K562 (cell line): ENCODE data around the gene TSEN34. TPM values are rescaled to one million over a fixed set of nuclear protein-coding genes. Genes with fewer than 3 reads are reported as not detected.

Experiments
- ATAC-seq: fragments of 200-7000 bp; cut with Tn5 transposase; 3 replicates; pipeline ENCODE4 v1.9.1; 2020; ENCODE audit warnings: moderate library complexity
- BruUV-seq: library from RNA; stranded (reverse); fragments of 400-500 nt; replicated peaks from 2 replicates; lab custom pipeline; 2021; lab: Mats Ljungman, UMichigan
- CTCF ChIA-PET: fragments of 300-600 bp; formaldehyde crosslinking; extraction: SDS; loops from one replicate; lab custom pipeline; 2021; ENCODE audit warnings: low intra/inter-chr PET ratio; lab: Yijun Ruan, JAX
- POLR2A ChIA-PET: fragments of 300-600, 350-650 bp; sonication (Branson Sonifier 250); formaldehyde crosslinking; extraction: SDS; loops from one replicate; lab custom pipeline; 2021; ENCODE audit warnings: antibody characterized with exemption, inconsistent platforms; lab: Yijun Ruan, JAX
- DNase-seq, 4 experiments: peaks; one replicate each; pipeline versions ENCODE4 v3.0.0 to v3.0.0-alpha.2; 2011 to 2018; ENCODE audit warnings: low spot score in 3 of 4, mixed read lengths in 3 of 4; ENCODE audit errors: extremely low read depth in 1 of 4
- FAIRE-seq: peaks from 2 replicates; lab custom pipeline; 2011; peaks lifted over from hg19 to GRCh38; lab: Jason Lieb, UNC
- H2AFZ ChIP-seq: 2 replicates; pipeline ENCODE4 v1.6.0; 2011; ENCODE audit warnings: low read depth, low read length, control low read depth, inconsistent platforms
- H3K27ac ChIP-seq: fragments of 200-600 bp; 3 replicates; pipeline ENCODE4 v1.8.0; 2011; ENCODE audit warnings: low read depth, mild to moderate bottlenecking, control low read depth, inconsistent platforms, low read length, moderate library complexity, mixed read lengths; ENCODE audit errors: extremely low read depth
- H3K27me3 ChIP-seq, 2 experiments: fragments of 300-600 bp in 1 of 2; 2 replicates in 1 of 2; 3 replicates in 1 of 2; pipeline versions ENCODE4 v1.6.0 to v1.8.0; 2011; ENCODE audit warnings: inconsistent platforms in 2 of 2, low read length in 2 of 2, mild to moderate bottlenecking in 1 of 2, mixed read lengths in 1 of 2, moderate library complexity in 1 of 2; ENCODE audit not compliant: control insufficient read depth in 2 of 2, insufficient read depth in 2 of 2
- H3K36me3 ChIP-seq: fragments of 300-600 bp; 3 replicates; pipeline ENCODE4 v1.8.0; 2011; ENCODE audit warnings: mild to moderate bottlenecking, low read length, inconsistent platforms; ENCODE audit not compliant: control insufficient read depth, insufficient read depth
- H3K4me1 ChIP-seq, 2 experiments: fragments of 200-600 bp in 1 of 2; replicated peaks in 1 of 2; 2 replicates in 1 of 2; 3 replicates in 1 of 2; pipeline versions ENCODE4 v1.5.1 to v1.8.0; 2011; ENCODE audit warnings: inconsistent platforms in 2 of 2, low read length in 2 of 2, mild to moderate bottlenecking in 1 of 2, mixed read lengths in 1 of 2, moderate library complexity in 1 of 2; ENCODE audit not compliant: control insufficient read depth in 2 of 2, insufficient read depth in 2 of 2
- H3K4me2 ChIP-seq: 2 replicates; pipeline ENCODE4 v1.6.1; 2011; ENCODE audit warnings: low read length, control low read depth, inconsistent platforms, mixed read lengths; ENCODE audit not compliant: insufficient read depth
- H3K4me3 ChIP-seq: fragments of 200-600 bp; sonication (generic), shearing (Covaris generic); 2 replicates; pipeline ENCODE4 v1.5.1; 2016; ENCODE audit warnings: control low read depth, inconsistent platforms
- H3K79me2 ChIP-seq: fragments of 200-600 bp; 3 replicates; pipeline ENCODE4 v1.8.0; 2011; ENCODE audit warnings: low read length, inconsistent platforms; ENCODE audit not compliant: control insufficient read depth, insufficient read depth
- H3K9ac ChIP-seq, 2 experiments: 2 replicates each; pipeline versions ENCODE4 v1.6.0 to v1.6.1; 2011; ENCODE audit warnings: low read depth in 2 of 2, low read length in 2 of 2, control low read depth in 1 of 2, inconsistent platforms in 1 of 2, mild to moderate bottlenecking in 1 of 2, mixed read lengths in 1 of 2; ENCODE audit not compliant: insufficient read depth in 1 of 2
- H3K9me1 ChIP-seq: one replicate; pipeline ENCODE4 v1.6.0; 2011; ENCODE audit warnings: inconsistent platforms, mild to moderate bottlenecking, low read length, moderate library complexity; ENCODE audit not compliant: control insufficient read depth, insufficient read depth
- H3K9me3 ChIP-seq: replicated peaks from 2 replicates; pipeline ENCODE4 v1.5.1; 2011; ENCODE audit warnings: low read depth, low read length, inconsistent platforms; ENCODE audit not compliant: control insufficient read depth, insufficient read depth
- H4K20me1 ChIP-seq: replicated peaks from 2 replicates; pipeline ENCODE4 v1.6.1; 2011; ENCODE audit warnings: low read length, inconsistent platforms, mixed read lengths; ENCODE audit not compliant: control insufficient read depth, insufficient read depth
- BCOR ChIP-seq: fragments of 450-650 bp; IDR thresholded peaks from 2 replicates; pipeline ENCODE4 v1.6.1; 2016
- DPF2 ChIP-seq: fragments of 450-650 bp; IDR thresholded peaks from 2 replicates; pipeline ENCODE4 v1.6.1; 2016
- EWSR1 ChIP-seq: fragments of 450-650 bp; IDR thresholded peaks from 2 replicates; pipeline ENCODE4 v1.6.1; 2018; ENCODE audit warnings: borderline replicate concordance, mild to moderate bottlenecking, low read depth, moderate library complexity; ENCODE audit not compliant: partially characterized antibody
- GABPB2 ChIP-seq: fragments of 250-450 bp; sonication (Bioruptor Pico); conservative IDR thresholded peaks from 2 replicates; pipeline ENCODE4 v1.5.1; 2021; ENCODE audit warnings: mild to moderate bottlenecking
- HSF4 ChIP-seq: fragments of 250-450 bp; sonication (Bioruptor Pico); IDR thresholded peaks from 2 replicates; pipeline ENCODE4 v2.1.2; 2022; ENCODE audit warnings: mild to moderate bottlenecking, moderate library complexity, borderline replicate concordance
- KDM2B ChIP-seq: fragments of 250-450 bp; sonication (Bioruptor Pico); IDR thresholded peaks from 2 replicates; pipeline ENCODE4 v1.8.0; 2021; ENCODE audit warnings: mild to moderate bottlenecking, moderate library complexity
- NFE2L1 ChIP-seq: fragments of 450-650 bp; IDR thresholded peaks from 2 replicates; pipeline ENCODE4 v1.6.1; 2016; ENCODE audit warnings: missing genetic modification characterization, low read depth, mild to moderate bottlenecking, missing compliant biosample characterization, moderate library complexity, borderline replicate concordance
- NFIC ChIP-seq: fragments of 450-650 bp; IDR thresholded peaks from 2 replicates; pipeline ENCODE4 v1.6.1; 2017; ENCODE audit warnings: mild to moderate bottlenecking, inconsistent platforms
- NFXL1 ChIP-seq: fragments of 450-650 bp; formaldehyde crosslinking; IDR thresholded peaks from 2 replicates; pipeline ENCODE4 v1.4.0; 2021; ENCODE audit warnings: mild to moderate bottlenecking
- POLR2G ChIP-seq: fragments of 200-400 bp; formaldehyde crosslinking; IDR thresholded peaks from 2 replicates; pipeline ENCODE4 v1.6.1; 2017; ENCODE audit warnings: low read depth, mild to moderate bottlenecking, antibody characterized with exemption, low read length, moderate library complexity
- RUNX1 ChIP-seq: sonication (generic); IDR thresholded peaks from 2 replicates; pipeline ENCODE4 v1.6.1; 2016; ENCODE audit warnings: antibody characterized with exemption, low read depth
- SMARCA5 ChIP-seq: fragments of 450-650 bp; IDR thresholded peaks from 2 replicates; pipeline ENCODE4 v1.6.1; 2016
- TAF15 ChIP-seq: fragments of 200-400 bp; formaldehyde crosslinking; IDR thresholded peaks from 2 replicates; pipeline ENCODE4 v1.6.1; 2017; ENCODE audit warnings: mild to moderate bottlenecking, low read depth, low read length, moderate library complexity
- TBL1XR1 ChIP-seq, 2 experiments: IDR thresholded peaks; 2 replicates each; pipeline ENCODE4 v1.6.1; 2012; ENCODE audit warnings: improper control_type of control experiment in 2 of 2, low read length in 2 of 2, mild to moderate bottlenecking in 1 of 2
- ZNF584 ChIP-seq: fragments of 200-800 bp; sonication (Bioruptor generic); IDR thresholded peaks from 2 replicates; pipeline ENCODE4 v1.6.1; 2016; ENCODE audit warnings: low read depth, mild to moderate bottlenecking, missing genetic modification characterization, missing compliant biosample characterization
- ZNF589 ChIP-seq: fragments of 200-800 bp; sonication (Bioruptor generic); IDR thresholded peaks from 2 replicates; pipeline ENCODE4 v1.6.1; 2016; ENCODE audit warnings: low read depth, missing genetic modification characterization, missing compliant biosample characterization
- ZNF76 ChIP-seq: fragments of 250-450 bp; sonication (Bioruptor Pico); IDR thresholded peaks from 2 replicates; pipeline ENCODE4 v1.4.0; 2020; ENCODE audit warnings: mild to moderate bottlenecking, moderate library complexity, borderline replicate concordance
- WGBS: fragments of 100-300 bp; shearing (Covaris generic); methylation state at CpG from one replicate; pipeline ENCODE4 v1.1.6; 2016; ENCODE audit warnings: low coverage, mixed read lengths; ENCODE audit not compliant: insufficient coverage; ENCODE audit errors: missing lambda C conversion rate; 5-methylcytosine and 5-hydroxymethylcytosine counted together
- in situ Hi-C: fragments of 300-500 bp; cut with MboI; formaldehyde crosslinking; loops from 4 replicates; pipeline ENCODE4 v1.15.0; 2018; ENCODE audit warnings: inconsistent platforms, mixed read lengths
- intact Hi-C: fragments of 100-400 bp; cut with micrococcal nuclease; formaldehyde crosslinking; loops from 2 replicates; pipeline ENCODE4 v1.14.2; 2022
- polyA plus RNA-seq, 8 experiments: library from polyadenylated mRNA; depleted of rRNA in 4 of 8; stranded (reverse) in 5 of 8; unstranded in 3 of 8; fragments of >200 nt; fragmentation: Nextera tagmentation in 2 of 8; fragmentation: Illumina TruSeq in 1 of 8; extraction: Ambion mirVana in 2 of 8; extraction: Trizol in 1 of 8; gene quantifications; 2 replicates each; pipeline versions ENCODE4 v1.2.1 to v1.2.3, GENCODE V29; 2011 to 2014; ENCODE audit warnings: inconsistent platforms in 1 of 8, missing spikeins in 1 of 8
- total RNA-seq, 7 experiments: library from RNA; depleted of rRNA in 6 of 7; stranded (reverse); fragments of >200 nt in 6 of 7; fragmentation: Illumina TruSeq in 2 of 7; extraction: Trizol in 2 of 7; gene quantifications; 2 replicates each; pipeline versions ENCODE4 v1.2.1 to v1.2.3, GENCODE V29; 2011 to 2021; ENCODE audit warnings: low replicate concordance in 1 of 7
- TF ChIP-seq, protein P1 (sequence below): fragments of 250-450 bp; sonication (Bioruptor Pico); IDR thresholded peaks from 2 replicates; pipeline ENCODE4 v1.4.0; 2020; ENCODE audit warnings: mild to moderate bottlenecking
- TF ChIP-seq, protein P2 (sequence below): fragments of 450-650 bp; formaldehyde crosslinking; IDR thresholded peaks from 2 replicates; pipeline ENCODE4 v1.4.0; 2020; ENCODE audit warnings: mild to moderate bottlenecking, moderate library complexity
- TF ChIP-seq, protein P3 (sequence below): sonication (generic); formaldehyde crosslinking; IDR thresholded peaks from 2 replicates; pipeline ENCODE4 v1.8.0; 2022; ENCODE audit warnings: mild to moderate bottlenecking, missing genetic modification reagents

TSEN34 gene
- total and polyA plus RNA-seq, 9 of the 15 experiments (the other 6 are each of a cell fraction or from before 2014, with no cell fraction given) = 3.1 to 57.6 (median 29.5) TPM

DNA sequence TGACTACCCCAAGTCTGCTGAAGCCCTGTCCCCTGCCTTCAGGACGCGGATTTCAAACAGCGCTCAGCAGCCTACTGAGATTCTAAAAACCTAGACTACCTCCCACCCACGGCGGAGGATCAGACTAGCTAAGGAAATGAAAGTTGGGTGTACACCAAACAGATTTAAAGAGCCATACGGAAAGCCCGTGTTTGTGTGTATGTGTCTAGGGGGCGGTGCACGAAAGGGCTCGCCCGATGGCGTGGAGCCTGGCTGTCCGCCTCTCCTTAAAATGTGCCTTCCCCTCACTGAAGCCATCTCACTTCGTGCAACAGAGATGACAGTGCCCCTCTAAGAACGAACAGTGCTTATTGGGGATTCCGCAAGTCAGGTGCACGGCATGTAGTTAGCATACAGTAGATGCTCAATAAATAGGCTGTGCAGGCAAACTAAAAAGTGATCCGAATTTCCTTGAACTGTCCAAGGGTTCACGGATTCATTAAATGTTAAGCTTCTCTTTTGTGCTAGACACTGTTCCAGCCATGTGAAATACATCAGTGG is 32.2 kb upstream of the TSEN34 start:
- Histone ChIP-seq H3K27ac (peak overlapping the region; percentile 93), H3K4me2 (peak overlapping the region; percentile 95), H3K27me3 (no peaks in the 10 kb centered on the region), H3K9me1 (no peaks in the 10 kb centered on the region), H3K36me3 (peaks cover 44% of the 10 kb centered on the region), H3K79me2 (peaks cover 18% of the 10 kb centered on the region; the same call in 2 of the 3 replicates), H3K9me3 (no peaks in the 10 kb centered on the region), H3K4me3 (peak overlapping the region; percentile 65), H3K9ac (peak overlapping the region; percentile 78 to 93), H3K4me1 (peaks cover 21 to 36% of the 10 kb centered on the region in 2 experiments), H2AFZ (peak overlapping the region; percentile 92), H4K20me1 (no peaks in the 10 kb centered on the region; the same call in 1 of the 2 replicates)
- DNase-seq = peak in 1 of 4 experiments; percentile 49
- ATAC-seq = no peak
- FAIRE-seq = no peak
- WGBS = 9% methylated on average over 17 of the region's 19 CpGs
- BruUV-seq = TSS peak; percentile 83
- POLR2A ChIA-PET = interaction anchor here (0.6 to 3.1 kb wide), 11 partner anchors 8 to 67 kb away, joined by 3 to 18 read pairs (median 4); partner anchors contain the start of genes CNOT3, PRPF31 and TFPT
- CTCF ChIA-PET = no interaction called here
- in situ Hi-C loops = no loop called here
- intact Hi-C loops = loop anchor here (1.0 kb wide), 1 partner anchor 22 kb away; the partner anchor contains the start of gene CNOT3
- TF ChIP-seq BCOR = peak; percentile 52; the same call in 1 of the 2 replicates
- TF ChIP-seq, protein P1, sequence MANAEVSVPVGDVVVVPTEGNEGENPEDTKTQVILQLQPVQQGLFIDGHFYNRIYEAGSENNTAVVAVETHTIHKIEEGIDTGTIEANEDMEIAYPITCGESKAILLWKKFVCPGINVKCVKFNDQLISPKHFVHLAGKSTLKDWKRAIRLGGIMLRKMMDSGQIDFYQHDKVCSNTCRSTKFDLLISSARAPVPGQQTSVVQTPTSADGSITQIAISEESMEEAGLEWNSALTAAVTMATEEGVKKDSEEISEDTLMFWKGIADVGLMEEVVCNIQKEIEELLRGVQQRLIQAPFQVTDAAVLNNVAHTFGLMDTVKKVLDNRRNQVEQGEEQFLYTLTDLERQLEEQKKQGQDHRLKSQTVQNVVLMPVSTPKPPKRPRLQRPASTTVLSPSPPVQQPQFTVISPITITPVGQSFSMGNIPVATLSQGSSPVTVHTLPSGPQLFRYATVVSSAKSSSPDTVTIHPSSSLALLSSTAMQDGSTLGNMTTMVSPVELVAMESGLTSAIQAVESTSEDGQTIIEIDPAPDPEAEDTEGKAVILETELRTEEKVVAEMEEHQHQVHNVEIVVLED (CRISPR knock-in tag) = 0 out of 2 replicates have a peak, but pooled peaks have one; percentile 18
- TF ChIP-seq ZNF589 = 0 out of 2 replicates have a peak, but pooled peaks have one; percentile 37
- TF ChIP-seq TAF15 = no peak
- 0 out of 2 replicates have a peak, but pooled peaks have one; percentile 3 for TF ChIP-seq KDM2B (CRISPR knock-in tag)
- TF ChIP-seq HSF4 = no peak
- no peak for TF ChIP-seq ZNF584 (CRISPR knock-in tag)
- TF ChIP-seq, protein P2, sequence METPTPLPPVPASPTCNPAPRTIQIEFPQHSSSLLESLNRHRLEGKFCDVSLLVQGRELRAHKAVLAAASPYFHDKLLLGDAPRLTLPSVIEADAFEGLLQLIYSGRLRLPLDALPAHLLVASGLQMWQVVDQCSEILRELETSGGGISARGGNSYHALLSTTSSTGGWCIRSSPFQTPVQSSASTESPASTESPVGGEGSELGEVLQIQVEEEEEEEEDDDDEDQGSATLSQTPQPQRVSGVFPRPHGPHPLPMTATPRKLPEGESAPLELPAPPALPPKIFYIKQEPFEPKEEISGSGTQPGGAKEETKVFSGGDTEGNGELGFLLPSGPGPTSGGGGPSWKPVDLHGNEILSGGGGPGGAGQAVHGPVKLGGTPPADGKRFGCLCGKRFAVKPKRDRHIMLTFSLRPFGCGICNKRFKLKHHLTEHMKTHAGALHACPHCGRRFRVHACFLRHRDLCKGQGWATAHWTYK = 0 out of 2 replicates have a peak, but pooled peaks have one; percentile 40
- TF ChIP-seq NFXL1 (CRISPR knock-in tag) = no peak
- no peak for TF ChIP-seq EWSR1
- no peak for TF ChIP-seq NFIC
- no peak for TF ChIP-seq NFE2L1 (tag)
- TF ChIP-seq, protein P3, sequence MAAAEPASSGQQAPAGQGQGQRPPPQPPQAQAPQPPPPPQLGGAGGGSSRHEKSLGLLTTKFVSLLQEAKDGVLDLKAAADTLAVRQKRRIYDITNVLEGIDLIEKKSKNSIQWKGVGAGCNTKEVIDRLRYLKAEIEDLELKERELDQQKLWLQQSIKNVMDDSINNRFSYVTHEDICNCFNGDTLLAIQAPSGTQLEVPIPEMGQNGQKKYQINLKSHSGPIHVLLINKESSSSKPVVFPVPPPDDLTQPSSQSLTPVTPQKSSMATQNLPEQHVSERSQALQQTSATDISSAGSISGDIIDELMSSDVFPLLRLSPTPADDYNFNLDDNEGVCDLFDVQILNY (CRISPR knock-in tag) = 0 out of 2 replicates have a peak, but pooled peaks have one; percentile 23
- no peak for TF ChIP-seq GABPB2 (CRISPR knock-in tag)
- TF ChIP-seq TBL1XR1 (IDR thresholded peaks at IDR 0.05; ENCODE audit: low read length in 2 of 2) = no peak
- 0 out of 2 replicates have a peak, but pooled peaks have one; percentile 38 for TF ChIP-seq DPF2
- peak; percentile 33; the same call in 1 of the 2 replicates for TF ChIP-seq ZNF76
- TF ChIP-seq SMARCA5 = peak; percentile 66
- no peak for TF ChIP-seq POLR2G
- no peak for TF ChIP-seq RUNX1
